Coronary artery (tissue), 2 donors: ENCODE data around the gene HDAC7.

Source experiments
- DNase-seq: peaks from one replicate; pipeline ENCODE4 v3.0.0-alpha.2; 2017; ENCODE audit warnings: low spot score
- H3K27ac ChIP-seq, 2 donors: fragments of 200-600 bp; sonication (generic); one replicate each; pipeline ENCODE4 v1.5.1; 2016 to 2019
- H3K4me3 ChIP-seq: fragments of 200-600 bp; sonication (generic); 2 replicates; pipeline ENCODE4 v1.5.1; 2016; ENCODE audit warnings: mild to moderate bottlenecking, moderate library complexity
- TF ChIP-seq, protein P1 (sequence below): fragments of 200-600 bp; sonication (generic); IDR thresholded peaks from one replicate; pipeline ENCODE4 v1.5.1; 2019; ENCODE audit warnings: antibody characterized with exemption

HDAC7 gene

DNA sequence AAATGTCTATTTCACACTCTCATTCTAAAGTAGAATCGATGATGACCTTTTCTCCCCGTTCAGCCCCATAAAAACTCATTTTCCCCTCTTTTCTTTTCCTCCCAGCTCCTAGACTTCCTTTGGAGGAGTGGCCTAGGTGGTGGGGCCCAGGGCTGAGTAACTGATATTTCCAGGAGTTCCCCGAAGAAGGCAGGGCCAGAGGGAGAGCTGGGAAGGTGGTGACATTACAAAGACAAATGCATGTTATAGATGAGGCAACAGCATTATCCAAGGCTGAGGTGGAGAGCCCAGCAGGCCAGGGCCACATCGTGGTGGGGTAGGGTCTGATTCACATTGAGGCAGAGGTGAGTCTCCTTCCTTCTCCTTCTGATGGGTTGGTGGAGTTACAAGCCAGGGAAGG is 22.2 kb upstream of the HDAC7 start:
- H3K27ac ChIP-seq = no peak overlapping the region
- H3K4me3 ChIP-seq = no peak overlapping the region
- TF ChIP-seq, protein P1, sequence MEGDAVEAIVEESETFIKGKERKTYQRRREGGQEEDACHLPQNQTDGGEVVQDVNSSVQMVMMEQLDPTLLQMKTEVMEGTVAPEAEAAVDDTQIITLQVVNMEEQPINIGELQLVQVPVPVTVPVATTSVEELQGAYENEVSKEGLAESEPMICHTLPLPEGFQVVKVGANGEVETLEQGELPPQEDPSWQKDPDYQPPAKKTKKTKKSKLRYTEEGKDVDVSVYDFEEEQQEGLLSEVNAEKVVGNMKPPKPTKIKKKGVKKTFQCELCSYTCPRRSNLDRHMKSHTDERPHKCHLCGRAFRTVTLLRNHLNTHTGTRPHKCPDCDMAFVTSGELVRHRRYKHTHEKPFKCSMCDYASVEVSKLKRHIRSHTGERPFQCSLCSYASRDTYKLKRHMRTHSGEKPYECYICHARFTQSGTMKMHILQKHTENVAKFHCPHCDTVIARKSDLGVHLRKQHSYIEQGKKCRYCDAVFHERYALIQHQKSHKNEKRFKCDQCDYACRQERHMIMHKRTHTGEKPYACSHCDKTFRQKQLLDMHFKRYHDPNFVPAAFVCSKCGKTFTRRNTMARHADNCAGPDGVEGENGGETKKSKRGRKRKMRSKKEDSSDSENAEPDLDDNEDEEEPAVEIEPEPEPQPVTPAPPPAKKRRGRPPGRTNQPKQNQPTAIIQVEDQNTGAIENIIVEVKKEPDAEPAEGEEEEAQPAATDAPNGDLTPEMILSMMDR = no peak
- DNase-seq = no peak

DNA sequence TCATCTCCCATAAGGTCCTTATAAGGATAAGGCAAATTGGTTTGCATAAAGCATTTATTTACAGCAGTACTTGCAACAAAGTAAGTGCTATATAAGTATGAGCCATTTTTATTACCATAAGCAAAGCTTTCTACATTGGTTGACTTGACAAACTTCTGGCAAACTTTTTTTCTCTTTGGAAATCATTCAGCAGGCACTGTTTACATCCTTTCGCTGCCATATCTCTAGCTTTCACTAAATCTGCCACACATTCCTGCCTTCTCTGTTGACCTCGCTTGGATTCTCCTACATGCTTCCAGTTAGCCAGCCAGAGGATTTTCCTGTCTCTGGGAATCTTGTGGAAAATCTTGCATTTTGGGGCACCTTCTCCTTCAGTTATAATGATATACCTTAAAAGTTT is 21.8 kb upstream of the HDAC7 start:
- Histone ChIP-seq H3K27ac (no peak overlapping the region), H3K4me3 (no peak overlapping the region)
- no peak for DNase-seq
- TF ChIP-seq, protein P1 = no peak

- TF ChIP-seq, protein P1 = no peak
- no peak for DNase-seq
- H3K4me3 ChIP-seq = no peak overlapping the region
- no peak overlapping the region for H3K27ac ChIP-seq
Measured at GRCh38 chr12:47840571-47840970, 20.9 kb upstream of the HDAC7 start.

DNA sequence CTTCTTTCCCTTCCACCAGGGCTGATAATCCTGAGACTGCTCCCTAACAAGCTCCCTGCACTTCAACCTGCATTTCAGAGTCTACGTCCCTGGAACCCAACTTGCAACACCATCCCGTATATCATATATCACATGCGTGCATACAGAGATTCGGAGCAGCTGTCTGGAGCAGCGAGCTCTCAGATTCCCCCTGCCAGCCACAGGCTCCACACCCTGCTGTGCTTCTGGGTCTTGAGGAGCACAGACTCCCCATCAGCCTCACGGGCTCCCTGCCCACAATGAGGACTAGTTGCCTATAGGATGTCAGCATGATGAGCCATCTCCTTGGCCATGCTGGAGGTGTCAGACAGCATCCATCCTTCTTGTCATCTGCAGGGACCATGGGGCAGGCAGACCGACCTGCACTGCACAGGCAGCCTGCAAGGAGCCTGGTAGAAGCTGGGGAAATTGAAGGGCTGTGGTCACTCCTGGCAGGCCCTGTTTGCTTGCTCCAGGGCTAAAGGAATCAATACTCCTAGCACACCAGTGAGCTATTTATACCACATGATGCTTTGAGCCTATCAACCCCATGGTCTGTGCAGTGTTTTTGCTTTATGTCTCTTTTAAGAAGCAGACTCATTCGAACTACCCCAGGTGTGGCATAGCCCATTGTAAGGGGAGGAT is 19.6 kb upstream of the HDAC7 start:
- Histone ChIP-seq H3K4me3 (no peak overlapping the region), H3K27ac (no peak overlapping the region)
- DNase-seq = peak; percentile 59
- TF ChIP-seq, protein P1 = no peak

- Histone ChIP-seq H3K4me3 (no peak overlapping the region), H3K27ac (peak overlapping the region in 1 of 2 donors; percentile 16)
- peak; percentile 74 for DNase-seq
- TF ChIP-seq, protein P1 = peak; percentile 48
Measured at GRCh38 chr12:47838286-47838931, 18.7 kb upstream of the HDAC7 start.

- peak; percentile 80 for DNase-seq
- TF ChIP-seq, protein P1 = peak; percentile 82
- Histone ChIP-seq H3K4me3 (no peak overlapping the region), H3K27ac (peak overlapping the region in 1 of 2 donors; percentile 16)
Measured at GRCh38 chr12:47837190-47838171, 17.8 kb upstream of the HDAC7 start.
